ENCODE measurements around the gene YPEL5.

DNA sequence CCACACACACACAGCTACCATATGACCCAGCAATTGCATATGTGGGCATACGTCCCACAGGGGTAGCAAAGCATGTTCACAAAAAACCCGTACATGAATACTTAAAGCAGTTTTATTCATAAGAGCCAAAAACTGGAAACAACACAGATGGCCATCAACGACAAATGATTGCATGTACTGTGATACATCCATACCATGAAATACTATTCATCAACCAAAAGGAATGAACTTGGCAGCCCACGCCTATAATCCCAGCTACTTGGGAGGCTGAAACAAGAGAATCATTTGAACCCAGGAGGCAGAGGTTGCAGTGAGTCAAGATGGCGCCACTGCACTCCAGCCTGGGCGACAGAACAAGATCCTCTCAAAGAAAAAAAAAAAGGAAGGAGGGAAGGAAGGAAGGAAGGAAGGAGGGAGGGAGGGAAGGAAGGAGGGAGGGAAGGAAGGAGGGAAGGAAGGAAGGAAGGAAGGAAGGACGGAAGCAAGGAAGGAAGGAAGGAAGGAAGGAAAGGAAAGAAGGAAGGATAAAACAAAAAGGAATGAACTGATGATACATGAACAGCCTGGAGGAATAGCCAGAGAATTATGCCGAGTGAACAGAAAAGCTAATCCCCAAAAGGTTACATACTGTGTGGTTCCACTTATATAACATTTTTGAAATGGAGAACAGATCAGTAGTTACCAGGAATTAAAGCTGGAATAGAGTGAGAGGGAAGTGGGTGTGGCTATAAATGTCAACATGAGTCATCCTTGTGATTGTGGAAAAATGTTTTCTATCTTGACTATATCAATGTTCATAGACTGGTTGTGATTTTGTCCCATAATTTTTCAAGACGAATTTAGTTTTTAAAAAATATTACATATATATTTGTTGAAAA, 19.6 kb upstream of the YPEL5 start:
- TF ChIP-seq, protein P1, sequence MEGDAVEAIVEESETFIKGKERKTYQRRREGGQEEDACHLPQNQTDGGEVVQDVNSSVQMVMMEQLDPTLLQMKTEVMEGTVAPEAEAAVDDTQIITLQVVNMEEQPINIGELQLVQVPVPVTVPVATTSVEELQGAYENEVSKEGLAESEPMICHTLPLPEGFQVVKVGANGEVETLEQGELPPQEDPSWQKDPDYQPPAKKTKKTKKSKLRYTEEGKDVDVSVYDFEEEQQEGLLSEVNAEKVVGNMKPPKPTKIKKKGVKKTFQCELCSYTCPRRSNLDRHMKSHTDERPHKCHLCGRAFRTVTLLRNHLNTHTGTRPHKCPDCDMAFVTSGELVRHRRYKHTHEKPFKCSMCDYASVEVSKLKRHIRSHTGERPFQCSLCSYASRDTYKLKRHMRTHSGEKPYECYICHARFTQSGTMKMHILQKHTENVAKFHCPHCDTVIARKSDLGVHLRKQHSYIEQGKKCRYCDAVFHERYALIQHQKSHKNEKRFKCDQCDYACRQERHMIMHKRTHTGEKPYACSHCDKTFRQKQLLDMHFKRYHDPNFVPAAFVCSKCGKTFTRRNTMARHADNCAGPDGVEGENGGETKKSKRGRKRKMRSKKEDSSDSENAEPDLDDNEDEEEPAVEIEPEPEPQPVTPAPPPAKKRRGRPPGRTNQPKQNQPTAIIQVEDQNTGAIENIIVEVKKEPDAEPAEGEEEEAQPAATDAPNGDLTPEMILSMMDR (IDR thresholded peaks at IDR 0.05; ENCODE audit: poor library complexity) = no peak
- no peak for TF ChIP-seq EZH2phosphoT487 (IDR thresholded peaks at IDR 0.05; ENCODE audit: low read depth, severe bottlenecking, unreplicated experiment)
- no peak for TF ChIP-seq EZH2 (IDR thresholded peaks at IDR 0.05; ENCODE audit: borderline replicate concordance)

All from hepatocyte (in vitro differentiated cells).